Fibroblast of lung (primary cell): Measurements from ENCODE around the gene FAM174C. TPM values are rescaled to one million over a fixed set of nuclear protein-coding genes. Genes with fewer than 3 reads are reported as not detected.

Experiments used
- DNase-seq, 2 donors: peaks; one replicate each; pipeline versions ENCODE4 v3.0.0 to v3.0.0-alpha.2; 2010; ENCODE audit warnings: low read depth in 2 of 2
- H2AFZ ChIP-seq: 2 replicates; pipeline ENCODE4 v1.5.1; 2012; ENCODE audit warnings: low read length, control low read depth, inconsistent platforms
- H3K27ac ChIP-seq: 2 replicates; pipeline ENCODE4 v1.5.1; 2011; ENCODE audit warnings: low read length, control low read depth; ENCODE audit not compliant: insufficient read depth
- H3K27me3 ChIP-seq: 2 replicates; pipeline ENCODE4 v1.5.1; 2011; ENCODE audit warnings: mild to moderate bottlenecking, low read length; ENCODE audit not compliant: control insufficient read depth, insufficient read depth
- H3K36me3 ChIP-seq: 2 replicates; pipeline ENCODE4 v1.5.1; 2011; ENCODE audit warnings: low read length; ENCODE audit not compliant: control insufficient read depth, insufficient read depth
- H3K4me1 ChIP-seq: 2 replicates; pipeline ENCODE4 v1.5.1; 2011; ENCODE audit warnings: low read length; ENCODE audit not compliant: control insufficient read depth, insufficient read depth; ENCODE audit errors: extremely low read depth
- H3K4me2 ChIP-seq: 2 replicates; pipeline ENCODE4 v1.5.1; 2011; ENCODE audit warnings: low read length, control low read depth; ENCODE audit not compliant: insufficient read depth; ENCODE audit errors: extremely low read depth
- H3K4me3 ChIP-seq, 4 experiments: fragments of 200-600 bp in 1 of 4; sonication (generic) in 1 of 4; replicated peaks in 1 of 4; 2 replicates each; pipeline ENCODE4 v1.5.1; 2011 to 2016; ENCODE audit warnings: low read length in 4 of 4, low read depth in 3 of 4, mild to moderate bottlenecking in 3 of 4, control low read depth in 2 of 4, inconsistent platforms in 1 of 4, mixed read lengths in 1 of 4; ENCODE audit not compliant: insufficient read depth in 1 of 4; ENCODE audit errors: control extremely low read depth in 1 of 4
- H3K79me2 ChIP-seq: 2 replicates; pipeline ENCODE4 v1.5.1; 2012; ENCODE audit warnings: mild to moderate bottlenecking, low read length, inconsistent platforms; ENCODE audit not compliant: control insufficient read depth, insufficient read depth
- H3K9ac ChIP-seq: 2 replicates; pipeline ENCODE4 v1.5.1; 2011; ENCODE audit warnings: mild to moderate bottlenecking, low read length, control low read depth; ENCODE audit not compliant: insufficient read depth
- H3K9me3 ChIP-seq: 2 replicates; pipeline ENCODE4 v1.5.1; 2012; ENCODE audit warnings: low read depth, low read length; ENCODE audit not compliant: control insufficient read depth, insufficient read depth
- H4K20me1 ChIP-seq: 2 replicates; pipeline ENCODE4 v1.5.1; 2011; ENCODE audit warnings: low read length; ENCODE audit not compliant: control insufficient read depth, insufficient read depth; ENCODE audit errors: extremely low read depth
- CTCF ChIP-seq, 2 donors: IDR thresholded peaks in 1 of 2; conservative IDR thresholded peaks in 1 of 2; 1 replicate in 1 of 2; 2 replicates in 1 of 2; pipeline ENCODE4 v1.5.1; 2011 to 2012; ENCODE audit warnings: low read length in 2 of 2, control low read depth in 1 of 2, inconsistent platforms in 1 of 2, low read depth in 1 of 2, mild to moderate bottlenecking in 1 of 2
- EZH2 ChIP-seq: IDR thresholded peaks from 2 replicates; pipeline ENCODE4 v1.5.1; 2012; ENCODE audit warnings: low read length, control low read depth, mild to moderate bottlenecking; ENCODE audit errors: missing control alignments
- polyA plus RNA-seq, 2 donors: library from polyadenylated mRNA; depleted of rRNA in 1 of 2; stranded (reverse) in 1 of 2; unstranded in 1 of 2; fragments of >200 nt; gene quantifications; 2 replicates each; pipeline ENCODE4 v1.2.1, GENCODE V29; 2011 to 2012; ENCODE audit warnings: missing spikeins in 1 of 2
- total RNA-seq: library from RNA; depleted of rRNA; stranded (reverse); fragments of >200 nt; gene quantifications from 2 replicates; pipeline ENCODE4 v1.2.1, GENCODE V29; 2014

The FAM174C gene
- total and polyA plus RNA-seq, 2 donors (not counting 1 experiment from before 2014, with no cell fraction given), result 16.1 to 22.5 TPM

GRCh38 chr19:1259206-1259875 is 16.0 kb upstream of the FAM174C start:
- TF ChIP-seq CTCF (conservative IDR thresholded peaks at IDR 0.05 in 1 of 2, IDR thresholded peaks at IDR 0.05 in 1 of 2; ENCODE audit: low read depth in 1 of 2, low read length in 2 of 2) (no peak), EZH2 (no peak)
- H2AFZ ChIP-seq, result no peak overlapping the region
- peak overlapping the region; percentile 56 for H3K9ac ChIP-seq
- H3K27ac ChIP-seq, result peak overlapping the region; percentile 95
- H3K4me2 ChIP-seq, result no peak overlapping the region
- no peak overlapping the region for H3K4me3 ChIP-seq
- peak; percentile 60 to 71 for DNase-seq
- H3K4me1 ChIP-seq, result peaks cover 57% of the 10 kb centered on the region
- H3K79me2 ChIP-seq, result peaks cover 34% of the 10 kb centered on the region
- H3K36me3 ChIP-seq, result peaks cover 33% of the 10 kb centered on the region
- no peaks in the 10 kb centered on the region for H3K27me3 ChIP-seq
- no peaks in the 10 kb centered on the region for H4K20me1 ChIP-seq
- H3K9me3 ChIP-seq, result no peaks in the 10 kb centered on the region

- no peak for DNase-seq
- H3K4me3 ChIP-seq, result peak overlapping the region in 1 of 4 experiments; percentile 29
Measured at GRCh38 chr19:1259876-1260748, 15.2 kb upstream of the FAM174C start.

More at GRCh38 chr19:1259876-1260748, 15.2 kb upstream of the FAM174C start:
- no peaks in the 10 kb centered on the region for H4K20me1 ChIP-seq
- H3K79me2 ChIP-seq, result peaks cover 26% of the 10 kb centered on the region
- H3K27ac ChIP-seq, result peak overlapping the region; percentile 95
- no peaks in the 10 kb centered on the region for H3K27me3 ChIP-seq
- H3K9me3 ChIP-seq, result no peaks in the 10 kb centered on the region
- H3K4me2 ChIP-seq, result peak overlapping the region; percentile 3
- no peak for TF ChIP-seq EZH2
- no peak for TF ChIP-seq CTCF (conservative IDR thresholded peaks at IDR 0.05 in 1 of 2, IDR thresholded peaks at IDR 0.05 in 1 of 2; ENCODE audit: low read depth in 1 of 2, low read length in 2 of 2)
- H2AFZ ChIP-seq, result no peak overlapping the region
- peaks cover 55% of the 10 kb centered on the region for H3K4me1 ChIP-seq
- H3K9ac ChIP-seq, result peak overlapping the region; percentile 92
- peaks cover 25% of the 10 kb centered on the region for H3K36me3 ChIP-seq
